ENCODE results near the gene EVC.

Gene EVC

DNA sequence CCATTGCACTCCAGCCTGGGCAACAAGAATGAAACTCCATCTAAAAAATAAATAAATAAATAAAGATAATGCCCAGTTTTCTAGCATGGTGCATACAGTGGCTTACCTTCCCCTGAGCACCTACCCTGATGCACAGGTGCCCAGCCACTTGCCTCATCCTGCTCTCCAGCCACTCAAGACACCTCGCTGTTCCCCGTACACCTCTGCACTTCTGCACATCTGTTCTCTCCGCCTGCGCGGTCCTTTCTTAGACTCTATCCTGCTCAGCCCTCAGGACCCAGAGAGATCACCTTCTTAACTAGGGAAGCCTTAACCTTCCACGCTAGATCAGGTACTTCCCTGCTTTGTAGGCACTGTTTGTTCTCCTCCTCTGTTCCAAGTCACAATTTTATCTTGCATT is 2.9 kb downstream of the EVC start:
- Histone ChIP-seq H3K27me3 (ENCODE audit: low read depth, low read length) (no peaks in the 10 kb centered on the region), H3K4me2 (ENCODE audit: low read length) (no peak overlapping the region), H3K4me1 (ENCODE audit: low read length) (peaks cover 27% of the 10 kb centered on the region), H3K36me3 (replicated peaks; ENCODE audit: low read depth, low read length) (peaks cover 6% of the 10 kb centered on the region), H3K4me3 (ENCODE audit: low read length) (no peak overlapping the region), H2AFZ (ENCODE audit: low read depth, low read length) (no peak overlapping the region), H3K27ac (ENCODE audit: low read length) (no peak overlapping the region), H3K9ac (ENCODE audit: low read length) (no peak overlapping the region), H4K20me1 (ENCODE audit: insufficient read depth, low read length) (peaks cover 3% of the 10 kb centered on the region; the same call in 1 of the 2 replicates), H3K79me2 (ENCODE audit: low read length) (peaks cover 16% of the 10 kb centered on the region), H3K9me3 (ENCODE audit: insufficient read depth, low read length) (peaks cover 5% of the 10 kb centered on the region; the same call in 1 of the 2 replicates)
- TF ChIP-seq EZH2phosphoT487 (IDR thresholded peaks at IDR 0.05; ENCODE audit: low read depth) (no peak), CTCF (IDR thresholded peaks at IDR 0.05; ENCODE audit: low read depth, low read length) (no peak)

GRCh38 chr4:5715357-5715756 is 4.4 kb downstream of the EVC start:
- H3K9ac ChIP-seq (ENCODE audit: low read length): no peak overlapping the region
- no peak overlapping the region for H3K4me2 ChIP-seq (ENCODE audit: low read length)
- peaks cover 5% of the 10 kb centered on the region; the same call in 1 of the 2 replicates for H3K9me3 ChIP-seq (ENCODE audit: insufficient read depth, low read length)
- peaks cover 3% of the 10 kb centered on the region; the same call in 1 of the 2 replicates for H4K20me1 ChIP-seq (ENCODE audit: insufficient read depth, low read length)
- H3K4me1 ChIP-seq (ENCODE audit: low read length): peaks cover 16% of the 10 kb centered on the region
- no peak overlapping the region for H3K4me3 ChIP-seq (ENCODE audit: low read length)
- peaks cover 6% of the 10 kb centered on the region for H3K36me3 ChIP-seq (replicated peaks; ENCODE audit: low read depth, low read length)
- TF ChIP-seq EZH2phosphoT487 (IDR thresholded peaks at IDR 0.05; ENCODE audit: low read depth) (no peak), CTCF (IDR thresholded peaks at IDR 0.05; ENCODE audit: low read depth, low read length) (no peak)
- no peak overlapping the region for H3K27ac ChIP-seq (ENCODE audit: low read length)
- no peaks in the 10 kb centered on the region for H3K27me3 ChIP-seq (ENCODE audit: low read depth, low read length)
- H3K79me2 ChIP-seq (ENCODE audit: low read length): peaks cover 16% of the 10 kb centered on the region
- H2AFZ ChIP-seq (ENCODE audit: low read depth, low read length): no peak overlapping the region

DNA sequence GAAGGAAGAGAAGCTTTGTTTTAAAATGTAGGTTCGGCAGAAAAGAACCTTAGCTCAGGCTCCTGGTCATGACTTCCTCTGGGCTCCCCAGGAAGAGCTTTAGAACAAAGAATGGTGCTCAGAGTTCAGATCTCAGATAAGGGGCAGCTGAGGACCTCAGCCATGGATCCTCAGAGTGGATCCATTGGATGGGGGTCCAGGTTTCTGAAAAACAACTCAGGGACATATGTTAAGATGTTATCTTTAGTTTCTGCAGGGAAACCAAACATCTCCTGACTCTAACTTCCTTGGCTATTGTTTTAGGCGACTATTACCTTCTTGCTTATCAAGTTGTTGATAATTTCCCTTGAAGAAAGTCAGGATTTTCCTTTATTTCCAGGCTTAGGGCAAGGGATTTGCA is 5.4 kb downstream of the EVC start:
- Histone ChIP-seq H3K27me3 (ENCODE audit: low read depth, low read length) (no peaks in the 10 kb centered on the region), H3K4me2 (ENCODE audit: low read length) (no peak overlapping the region), H3K4me3 (ENCODE audit: low read length) (no peak overlapping the region), H3K79me2 (ENCODE audit: low read length) (peaks cover 16% of the 10 kb centered on the region), H3K4me1 (ENCODE audit: low read length) (peaks cover 12% of the 10 kb centered on the region), H3K36me3 (replicated peaks; ENCODE audit: low read depth, low read length) (peaks cover 6% of the 10 kb centered on the region), H3K27ac (ENCODE audit: low read length) (no peak overlapping the region), H2AFZ (ENCODE audit: low read depth, low read length) (no peak overlapping the region), H3K9me3 (ENCODE audit: insufficient read depth, low read length) (peaks cover 5% of the 10 kb centered on the region; the same call in 1 of the 2 replicates), H4K20me1 (ENCODE audit: insufficient read depth, low read length) (peaks cover 3% of the 10 kb centered on the region; the same call in 1 of the 2 replicates), H3K9ac (ENCODE audit: low read length) (no peak overlapping the region)
- no peak for TF ChIP-seq EZH2phosphoT487 (IDR thresholded peaks at IDR 0.05; ENCODE audit: low read depth)
- TF ChIP-seq CTCF (IDR thresholded peaks at IDR 0.05; ENCODE audit: low read depth, low read length): no peak

DNA sequence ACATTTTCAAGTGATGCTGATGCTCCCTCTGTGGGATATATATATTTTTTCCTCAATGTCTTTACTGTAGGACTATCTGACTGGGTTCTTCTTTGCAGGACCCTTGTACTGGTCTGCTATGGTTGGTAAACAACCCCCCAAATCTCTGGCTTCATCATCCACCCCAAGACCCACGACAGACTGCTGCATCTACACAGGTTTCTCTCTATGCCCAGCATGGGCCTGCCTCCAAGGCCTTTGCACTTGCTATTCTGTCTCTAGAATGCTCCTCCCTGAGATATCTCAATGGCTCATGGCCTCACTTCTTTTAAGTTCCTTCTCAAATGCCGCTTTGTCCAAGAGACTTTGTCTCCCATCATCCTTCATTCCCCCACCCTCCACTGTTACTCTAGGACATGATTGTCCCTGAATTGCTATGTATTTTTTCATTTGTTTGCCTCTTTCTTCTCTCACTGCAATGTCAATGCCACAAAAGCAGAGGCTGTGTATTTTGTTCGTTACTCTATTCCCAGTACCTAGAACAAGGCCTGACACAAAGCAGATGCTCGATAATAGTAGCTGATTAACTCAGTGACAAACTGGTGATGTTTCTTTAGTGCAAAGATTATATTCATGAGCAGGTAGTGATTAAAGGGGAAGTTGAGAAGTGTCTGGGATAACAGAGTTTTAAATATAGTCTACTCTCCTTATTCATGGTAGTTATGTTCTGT is 6.6 kb downstream of the EVC start:
- peaks cover 6% of the 10 kb centered on the region for H3K79me2 ChIP-seq (ENCODE audit: low read length)
- H3K4me3 ChIP-seq (ENCODE audit: low read length): no peak overlapping the region
- no peaks in the 10 kb centered on the region for H4K20me1 ChIP-seq (ENCODE audit: insufficient read depth, low read length)
- no peaks in the 10 kb centered on the region for H3K27me3 ChIP-seq (ENCODE audit: low read depth, low read length)
- H2AFZ ChIP-seq (ENCODE audit: low read depth, low read length): no peak overlapping the region
- TF ChIP-seq CTCF (IDR thresholded peaks at IDR 0.05; ENCODE audit: low read depth, low read length) (no peak), EZH2phosphoT487 (IDR thresholded peaks at IDR 0.05; ENCODE audit: low read depth) (no peak)
- no peak overlapping the region for H3K9ac ChIP-seq (ENCODE audit: low read length)
- peaks cover 5% of the 10 kb centered on the region; the same call in 1 of the 2 replicates for H3K9me3 ChIP-seq (ENCODE audit: insufficient read depth, low read length)
- H3K4me2 ChIP-seq (ENCODE audit: low read length): no peak overlapping the region
- H3K27ac ChIP-seq (ENCODE audit: low read length): no peak overlapping the region
- peaks cover 1% of the 10 kb centered on the region for H3K4me1 ChIP-seq (ENCODE audit: low read length)
- H3K36me3 ChIP-seq (replicated peaks; ENCODE audit: low read depth, low read length): peaks cover 6% of the 10 kb centered on the region

All from OCI-LY3 (cell line).